ENCODE data around the gene PHKA1. TPM values are rescaled to one million over a fixed set of nuclear protein-coding genes. Genes with fewer than 3 reads are reported as not detected.
A peak's percentile ranks its signal among the peaks of the same experiment; 100 is the strongest.

PHKA1 gene
- total and polyA plus RNA-seq, 2 donors from 2014 or later, result 2.6 to 3.4 TPM

GRCh38 chrX:72694170-72694569, 19.9 kb downstream of the PHKA1 start:
- H3K9ac ChIP-seq (ENCODE audit: low read length in 3 of 3), result no peak overlapping the region
- H3K9me3 ChIP-seq (ENCODE audit: control insufficient read depth in 2 of 3, insufficient read depth in 1 of 3, low read length in 3 of 3), result no peaks in the 10 kb centered on the region
- no peaks in the 10 kb centered on the region for H3K36me3 ChIP-seq (ENCODE audit: control insufficient read depth in 2 of 3, insufficient read depth in 3 of 3, low read length in 3 of 3)
- no peaks in the 10 kb centered on the region for H3K27me3 ChIP-seq (ENCODE audit: control insufficient read depth, insufficient read depth, low read length)
- H3K4me1 ChIP-seq (ENCODE audit: control insufficient read depth in 2 of 3, insufficient read depth in 2 of 3, low read depth in 1 of 3, low read length in 3 of 3), result no peaks in the 10 kb centered on the region
- no peak for TF ChIP-seq CTCF (IDR thresholded peaks at IDR 0.05; ENCODE audit: borderline replicate concordance, extremely low read depth, insufficient read depth)
- no peak overlapping the region for H3K4me3 ChIP-seq (ENCODE audit: low read length in 3 of 3)
- intact Hi-C loops (cut with DNase I), result no loop called here
- FAIRE-seq (no peak), DNase-seq (no peak)
- no peak overlapping the region for H3K27ac ChIP-seq (ENCODE audit: low read depth in 2 of 2, low read length in 2 of 2)

GRCh38 chrX:72693477-72693876, 20.6 kb downstream of the PHKA1 start:
- Histone ChIP-seq H3K9ac (ENCODE audit: low read length in 3 of 3) (no peak overlapping the region), H3K4me3 (ENCODE audit: low read length in 3 of 3) (no peak overlapping the region), H3K4me1 (ENCODE audit: control insufficient read depth in 2 of 3, insufficient read depth in 2 of 3, low read depth in 1 of 3, low read length in 3 of 3) (no peaks in the 10 kb centered on the region), H3K27me3 (ENCODE audit: control insufficient read depth, insufficient read depth, low read length) (no peaks in the 10 kb centered on the region), H3K36me3 (ENCODE audit: control insufficient read depth in 2 of 3, insufficient read depth in 3 of 3, low read length in 3 of 3) (no peaks in the 10 kb centered on the region), H3K27ac (ENCODE audit: low read depth in 2 of 2, low read length in 2 of 2) (no peak overlapping the region), H3K9me3 (ENCODE audit: control insufficient read depth in 2 of 3, insufficient read depth in 1 of 3, low read length in 3 of 3) (no peaks in the 10 kb centered on the region)
- no peak for FAIRE-seq
- DNase-seq, result no peak
- intact Hi-C loops (cut with DNase I), result no loop called here
- TF ChIP-seq CTCF (IDR thresholded peaks at IDR 0.05; ENCODE audit: borderline replicate concordance, extremely low read depth, insufficient read depth), result no peak

DNA sequence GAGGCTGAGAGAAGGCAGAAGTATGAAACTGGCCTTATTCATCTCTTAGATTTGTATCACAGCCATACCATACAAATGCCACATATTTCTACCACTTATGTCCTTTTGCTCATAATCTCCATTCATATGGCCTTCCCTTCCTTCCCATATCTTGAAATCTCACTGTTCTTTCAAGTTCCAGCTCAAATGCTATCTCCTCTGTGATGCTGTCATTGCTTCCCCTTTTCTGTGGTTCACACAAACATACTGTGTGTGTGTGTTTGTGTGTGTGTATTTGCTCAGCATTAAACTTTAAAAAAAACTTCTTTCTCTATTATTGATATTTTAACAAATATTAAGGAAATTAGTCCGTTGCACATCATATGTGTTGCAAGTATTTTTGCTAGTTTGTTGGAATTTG, 26.7 kb downstream of the PHKA1 start:
- FAIRE-seq (no peak), DNase-seq (no peak)
- no peak overlapping the region for H3K27ac ChIP-seq (ENCODE audit: low read depth in 2 of 2, low read length in 2 of 2)
- intact Hi-C loops (cut with DNase I), result no loop called here
- no peak overlapping the region for H3K4me3 ChIP-seq (ENCODE audit: low read length in 3 of 3)
- H3K27me3 ChIP-seq (ENCODE audit: control insufficient read depth, insufficient read depth, low read length), result no peaks in the 10 kb centered on the region
- no peaks in the 10 kb centered on the region for H3K9me3 ChIP-seq (ENCODE audit: control insufficient read depth in 2 of 3, insufficient read depth in 1 of 3, low read length in 3 of 3)
- no peaks in the 10 kb centered on the region for H3K36me3 ChIP-seq (ENCODE audit: control insufficient read depth in 2 of 3, insufficient read depth in 3 of 3, low read length in 3 of 3)
- TF ChIP-seq CTCF (IDR thresholded peaks at IDR 0.05; ENCODE audit: borderline replicate concordance, extremely low read depth, insufficient read depth), result no peak
- no peak overlapping the region for H3K9ac ChIP-seq (ENCODE audit: low read length in 3 of 3)
- no peaks in the 10 kb centered on the region for H3K4me1 ChIP-seq (ENCODE audit: control insufficient read depth in 2 of 3, insufficient read depth in 2 of 3, low read depth in 1 of 3, low read length in 3 of 3)

DNA sequence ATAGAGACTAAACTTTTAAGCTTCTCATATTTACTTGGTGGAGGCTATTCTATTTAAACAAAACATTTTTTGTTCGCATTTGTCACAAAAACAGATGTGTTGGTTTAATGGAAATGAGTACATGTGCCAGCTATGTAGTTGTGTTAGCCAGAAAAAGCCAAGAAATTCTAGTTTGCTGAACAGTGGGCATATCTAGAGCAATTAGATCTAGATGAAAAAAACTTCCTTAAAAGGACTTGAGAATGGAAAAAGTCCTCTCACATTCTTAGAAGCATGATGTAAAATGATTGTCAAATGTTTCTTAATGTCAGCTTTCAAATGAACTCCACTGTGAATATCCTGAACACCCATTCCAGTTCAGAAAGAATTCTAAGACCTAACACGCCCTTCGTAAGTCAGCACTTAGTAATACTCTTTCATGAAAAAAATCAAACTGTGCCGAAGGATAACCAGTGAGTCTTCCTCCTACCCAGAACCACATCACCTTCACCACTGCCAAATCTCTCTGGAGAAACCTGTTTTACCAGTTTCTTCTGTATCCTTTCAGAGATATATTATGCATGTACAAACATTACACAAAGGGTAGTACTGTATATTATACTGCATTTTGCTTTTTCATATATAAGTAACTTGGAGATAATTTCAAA, 28.2 kb downstream of the PHKA1 start:
- H3K4me1 ChIP-seq (ENCODE audit: control insufficient read depth in 2 of 3, insufficient read depth in 2 of 3, low read depth in 1 of 3, low read length in 3 of 3), result no peaks in the 10 kb centered on the region
- FAIRE-seq (no peak), DNase-seq (peak in 1 of 5 donors; percentile 0)
- H3K27ac ChIP-seq (ENCODE audit: low read depth in 2 of 2, low read length in 2 of 2), result no peak overlapping the region
- no peaks in the 10 kb centered on the region for H3K9me3 ChIP-seq (ENCODE audit: control insufficient read depth in 2 of 3, insufficient read depth in 1 of 3, low read length in 3 of 3)
- no peak overlapping the region for H3K9ac ChIP-seq (ENCODE audit: low read length in 3 of 3)
- intact Hi-C loops (cut with DNase I), result no loop called here
- no peaks in the 10 kb centered on the region for H3K27me3 ChIP-seq (ENCODE audit: control insufficient read depth, insufficient read depth, low read length)
- no peak overlapping the region for H3K4me3 ChIP-seq (ENCODE audit: low read length in 3 of 3)
- H3K36me3 ChIP-seq (ENCODE audit: control insufficient read depth in 2 of 3, insufficient read depth in 3 of 3, low read length in 3 of 3), result no peaks in the 10 kb centered on the region
- TF ChIP-seq CTCF (IDR thresholded peaks at IDR 0.05; ENCODE audit: borderline replicate concordance, extremely low read depth, insufficient read depth), result no peak
